Activated CD8-positive, alpha-beta memory T cell treated with anti-CD3 and anti-CD28 coated beads, Interleukin-2, amount 50 U/mL, for 1 hour (primary cell): ENCODE results near the gene SLX4.

Experiments used
- DNase-seq: peaks from one replicate; pipeline ENCODE4 v3.0.0-alpha.2; 2020; ENCODE audit errors: extremely low read depth

The SLX4 gene

GRCh38 chr16:3582276-3583165, 28.9 kb downstream of the SLX4 start:
- no peak for DNase-seq

- DNase-seq, result no peak
Measured at GRCh38 chr16:3581392-3581791, 30.0 kb downstream of the SLX4 start.

GRCh38 chr16:3580686-3581085, 30.7 kb downstream of the SLX4 start:
- DNase-seq, result no peak

GRCh38 chr16:3580251-3580651, 31.2 kb downstream of the SLX4 start:
- DNase-seq, result no peak

GRCh38 chr16:3579776-3580175, 31.6 kb downstream of the SLX4 start:
- DNase-seq, result no peak

- DNase-seq, result no peak
Measured at GRCh38 chr16:3578610-3579551, 32.5 kb downstream of the SLX4 start.

- no peak for DNase-seq
Measured at GRCh38 chr16:3578121-3578520, 33.3 kb downstream of the SLX4 start.

- DNase-seq, result no peak
Measured at GRCh38 chr16:3577302-3577752, 34.1 kb downstream of the SLX4 start, which contains the start of gene NLRC3. TSS of gene NLRC3 (minus strand) at chr16:3577403. CDS start at chr16:3565036, 12,367 bp downstream.

GRCh38 chr16:3576211-3576610, 35.2 kb downstream of the SLX4 start:
- no peak for DNase-seq

GRCh38 chr16:3575491-3575890, 35.9 kb downstream of the SLX4 start:
- no peak for DNase-seq

- DNase-seq, result no peak
Measured at GRCh38 chr16:3574195-3574594, 37.2 kb downstream of the SLX4 start.

- DNase-seq, result no peak
Measured at GRCh38 chr16:3573146-3573815, 38.1 kb downstream of the SLX4 start.

- no peak for DNase-seq
Measured at GRCh38 chr16:3570420-3571062, 40.9 kb downstream of the SLX4 start.

GRCh38 chr16:3569851-3570250, 41.6 kb downstream of the SLX4 start:
- DNase-seq, result no peak

- DNase-seq, result no peak
Measured at GRCh38 chr16:3566990-3567389, 44.4 kb downstream of the SLX4 start.

- DNase-seq, result no peak
Measured at GRCh38 chr16:3564889-3565141, 46.6 kb downstream of the SLX4 start.

- no peak for DNase-seq
Measured at GRCh38 chr16:3564130-3564888, 47.1 kb downstream of the SLX4 start.

GRCh38 chr16:3562914-3563480, 48.4 kb downstream of the SLX4 start:
- DNase-seq, result no peak

- DNase-seq, result no peak
Measured at GRCh38 chr16:3561626-3562025, 49.8 kb downstream of the SLX4 start.

- DNase-seq, result no peak
Measured at GRCh38 chr16:3554351-3554928, 57.0 kb downstream of the SLX4 start.
